ENCODE data around the gene DDX3X. TPM values are rescaled to one million over a fixed set of nuclear protein-coding genes. Genes with fewer than 3 reads are reported as not detected.

Gene DDX3X
- total RNA-seq, 1 donor from 2014 or later = 201 TPM

GRCh38 chrX:41329101-41329500 lies 4.9 kb upstream of the DDX3X start:
- Mint-ChIP-seq H3K9me3 (ENCODE audit: low read depth) (peaks cover 4% of the 10 kb centered on the region), H3K36me3 (ENCODE audit: low read depth) (no peaks in the 10 kb centered on the region), H3K27ac (ENCODE audit: unreplicated experiment) (no peak overlapping the region), H3K4me3 (ENCODE audit: unreplicated experiment) (no peak overlapping the region), H3K27me3 (ENCODE audit: low read depth) (no peaks in the 10 kb centered on the region), H3K4me1 (ENCODE audit: low read depth) (peaks cover 12% of the 10 kb centered on the region)
- TF ChIP-seq CTCF (IDR thresholded peaks at IDR 0.05) = no peak
- DNase-seq (ENCODE audit: low spot score) = no peak

- Mint-ChIP-seq H3K27ac (ENCODE audit: unreplicated experiment) (peak overlapping the region; percentile 59), H3K4me1 (ENCODE audit: low read depth) (peaks cover 23% of the 10 kb centered on the region), H3K4me3 (ENCODE audit: unreplicated experiment) (peak overlapping the region; percentile 92), H3K36me3 (ENCODE audit: low read depth) (peaks cover 2% of the 10 kb centered on the region), H3K9me3 (ENCODE audit: low read depth) (peaks cover 6% of the 10 kb centered on the region), H3K27me3 (ENCODE audit: low read depth) (no peaks in the 10 kb centered on the region)
- no peak for TF ChIP-seq CTCF (IDR thresholded peaks at IDR 0.05)
- DNase-seq (ENCODE audit: low spot score) = no peak
These were observed 2.0 kb upstream of the DDX3X start for GRCh38 chrX:41332005-41332404.

GRCh38 chrX:41332408-41333002 lies 1.5 kb upstream of the DDX3X start:
- H3K36me3 Mint-ChIP-seq (ENCODE audit: low read depth) = peaks cover 2% of the 10 kb centered on the region
- no peak for TF ChIP-seq CTCF (IDR thresholded peaks at IDR 0.05)
- peak overlapping the region; percentile 100 for H3K27ac Mint-ChIP-seq (ENCODE audit: unreplicated experiment)
- H3K4me1 Mint-ChIP-seq (ENCODE audit: low read depth) = peaks cover 28% of the 10 kb centered on the region
- DNase-seq (ENCODE audit: low spot score) = no peak
- H3K27me3 Mint-ChIP-seq (ENCODE audit: low read depth) = no peaks in the 10 kb centered on the region
- H3K4me3 Mint-ChIP-seq (ENCODE audit: unreplicated experiment) = peak overlapping the region; percentile 92
- H3K9me3 Mint-ChIP-seq (ENCODE audit: low read depth) = peaks cover 2% of the 10 kb centered on the region

- H3K9me3 Mint-ChIP-seq (ENCODE audit: low read depth) = peaks cover 2% of the 10 kb centered on the region
- H3K4me3 Mint-ChIP-seq (ENCODE audit: unreplicated experiment) = peak overlapping the region; percentile 92
- peaks cover 2% of the 10 kb centered on the region for H3K36me3 Mint-ChIP-seq (ENCODE audit: low read depth)
- no peaks in the 10 kb centered on the region for H3K27me3 Mint-ChIP-seq (ENCODE audit: low read depth)
- no peak for TF ChIP-seq CTCF (IDR thresholded peaks at IDR 0.05)
- no peak for DNase-seq (ENCODE audit: low spot score)
- peaks cover 35% of the 10 kb centered on the region for H3K4me1 Mint-ChIP-seq (ENCODE audit: low read depth)
- peak overlapping the region; percentile 100 for H3K27ac Mint-ChIP-seq (ENCODE audit: unreplicated experiment)
These were observed 789 bp upstream of the DDX3X start for GRCh38 chrX:41333003-41333743.

GRCh38 chrX:41334363-41335197 lies 618 bp downstream of the DDX3X start:
- peaks cover 4% of the 10 kb centered on the region for H3K36me3 Mint-ChIP-seq (ENCODE audit: low read depth)
- peak overlapping the region; percentile 92 for H3K4me3 Mint-ChIP-seq (ENCODE audit: unreplicated experiment)
- DNase-seq (ENCODE audit: low spot score) = no peak
- peak; percentile 3 for TF ChIP-seq CTCF (IDR thresholded peaks at IDR 0.05)
- no peaks in the 10 kb centered on the region for H3K27me3 Mint-ChIP-seq (ENCODE audit: low read depth)
- peaks cover 2% of the 10 kb centered on the region for H3K9me3 Mint-ChIP-seq (ENCODE audit: low read depth)
- peaks cover 48% of the 10 kb centered on the region for H3K4me1 Mint-ChIP-seq (ENCODE audit: low read depth)
- peak overlapping the region; percentile 100 for H3K27ac Mint-ChIP-seq (ENCODE audit: unreplicated experiment)

All from chondrocyte (in vitro differentiated cells).